ENCODE data around the gene CALN1. TPM values are rescaled to one million over a fixed set of nuclear protein-coding genes. Genes with fewer than 3 reads are reported as not detected.

CALN1 gene
- total RNA-seq, 1 donor from 2014 or later = not detected

GRCh38 chr7:72035266-72035665, 376.9 kb downstream of the CALN1 start:
- Histone ChIP-seq H3K36me3 (ENCODE audit: control insufficient read depth, insufficient read depth, low read length) (no peaks in the 10 kb centered on the region), H3K27me3 (ENCODE audit: control insufficient read depth, insufficient read depth, low read length) (no peaks in the 10 kb centered on the region), H3K4me3 (ENCODE audit: low read depth, low read length) (no peak overlapping the region)
- FAIRE-seq (no peak), DNase-seq (ENCODE audit: low read depth) (no peak)
- no peak for TF ChIP-seq CTCF (IDR thresholded peaks at IDR 0.05; ENCODE audit: insufficient read depth, low read length, severe bottlenecking)

- no peak for DNase-seq (ENCODE audit: low read depth)
- H3K36me3 ChIP-seq (ENCODE audit: control insufficient read depth, insufficient read depth, low read length) = no peaks in the 10 kb centered on the region
- FAIRE-seq = no peak
- no peak for TF ChIP-seq CTCF (IDR thresholded peaks at IDR 0.05; ENCODE audit: insufficient read depth, low read length, severe bottlenecking)
- no peak overlapping the region for H3K4me3 ChIP-seq (ENCODE audit: low read depth, low read length)
- no peaks in the 10 kb centered on the region for H3K27me3 ChIP-seq (ENCODE audit: control insufficient read depth, insufficient read depth, low read length)
Measured at GRCh38 chr7:72032934-72033333, 379.2 kb downstream of the CALN1 start.

- no peaks in the 10 kb centered on the region for H3K27me3 ChIP-seq (ENCODE audit: control insufficient read depth, insufficient read depth, low read length)
- H3K4me3 ChIP-seq (ENCODE audit: low read depth, low read length) = no peak overlapping the region
- DNase-seq (ENCODE audit: low read depth) (no peak), FAIRE-seq (no peak)
- no peak for TF ChIP-seq CTCF (IDR thresholded peaks at IDR 0.05; ENCODE audit: insufficient read depth, low read length, severe bottlenecking)
- no peaks in the 10 kb centered on the region for H3K36me3 ChIP-seq (ENCODE audit: control insufficient read depth, insufficient read depth, low read length)
Measured at GRCh38 chr7:72030994-72031667, 381.0 kb downstream of the CALN1 start.

GRCh38 chr7:72028267-72028666, 383.9 kb downstream of the CALN1 start:
- H3K36me3 ChIP-seq (ENCODE audit: control insufficient read depth, insufficient read depth, low read length) = no peaks in the 10 kb centered on the region
- no peak for TF ChIP-seq CTCF (IDR thresholded peaks at IDR 0.05; ENCODE audit: insufficient read depth, low read length, severe bottlenecking)
- no peaks in the 10 kb centered on the region for H3K27me3 ChIP-seq (ENCODE audit: control insufficient read depth, insufficient read depth, low read length)
- FAIRE-seq (no peak), DNase-seq (ENCODE audit: low read depth) (no peak)
- no peak overlapping the region for H3K4me3 ChIP-seq (ENCODE audit: low read depth, low read length)

GRCh38 chr7:72025381-72025960, 386.7 kb downstream of the CALN1 start:
- DNase-seq (ENCODE audit: low read depth) = no peak
- no peak for TF ChIP-seq CTCF (IDR thresholded peaks at IDR 0.05; ENCODE audit: insufficient read depth, low read length, severe bottlenecking)
- H3K36me3 ChIP-seq (ENCODE audit: control insufficient read depth, insufficient read depth, low read length) = no peaks in the 10 kb centered on the region
- H3K4me3 ChIP-seq (ENCODE audit: low read depth, low read length) = no peak overlapping the region
- H3K27me3 ChIP-seq (ENCODE audit: control insufficient read depth, insufficient read depth, low read length) = no peaks in the 10 kb centered on the region
- FAIRE-seq = peak; percentile 18

GRCh38 chr7:72023926-72024325, 388.2 kb downstream of the CALN1 start:
- TF ChIP-seq CTCF (IDR thresholded peaks at IDR 0.05; ENCODE audit: insufficient read depth, low read length, severe bottlenecking) = no peak
- no peak for FAIRE-seq
- H3K27me3 ChIP-seq (ENCODE audit: control insufficient read depth, insufficient read depth, low read length) = no peaks in the 10 kb centered on the region
- H3K4me3 ChIP-seq (ENCODE audit: low read depth, low read length) = no peak overlapping the region
- H3K36me3 ChIP-seq (ENCODE audit: control insufficient read depth, insufficient read depth, low read length) = no peaks in the 10 kb centered on the region
- no peak for DNase-seq (ENCODE audit: low read depth)
